GM19328 (cell line): ENCODE measurements around the gene SVOPL.
"Not testable (repeated sequence)": the region's sequence is repeated elsewhere in the genome, so short reads cannot be mapped to it uniquely, and the experiment has no call there.

Experiments used
- ATAC-seq: cut with Tn5 transposase; IDR thresholded peaks from one replicate; pipeline ENCODE4 v1.9.1; 2021; ENCODE audit warnings: mild to moderate bottlenecking, moderate library complexity; ENCODE audit not compliant: unreplicated experiment

The SVOPL gene, protein sequence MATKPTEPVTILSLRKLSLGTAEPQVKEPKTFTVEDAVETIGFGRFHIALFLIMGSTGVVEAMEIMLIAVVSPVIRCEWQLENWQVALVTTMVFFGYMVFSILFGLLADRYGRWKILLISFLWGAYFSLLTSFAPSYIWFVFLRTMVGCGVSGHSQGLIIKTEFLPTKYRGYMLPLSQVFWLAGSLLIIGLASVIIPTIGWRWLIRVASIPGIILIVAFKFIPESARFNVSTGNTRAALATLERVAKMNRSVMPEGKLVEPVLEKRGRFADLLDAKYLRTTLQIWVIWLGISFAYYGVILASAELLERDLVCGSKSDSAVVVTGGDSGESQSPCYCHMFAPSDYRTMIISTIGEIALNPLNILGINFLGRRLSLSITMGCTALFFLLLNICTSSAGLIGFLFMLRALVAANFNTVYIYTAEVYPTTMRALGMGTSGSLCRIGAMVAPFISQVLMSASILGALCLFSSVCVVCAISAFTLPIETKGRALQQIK

DNA sequence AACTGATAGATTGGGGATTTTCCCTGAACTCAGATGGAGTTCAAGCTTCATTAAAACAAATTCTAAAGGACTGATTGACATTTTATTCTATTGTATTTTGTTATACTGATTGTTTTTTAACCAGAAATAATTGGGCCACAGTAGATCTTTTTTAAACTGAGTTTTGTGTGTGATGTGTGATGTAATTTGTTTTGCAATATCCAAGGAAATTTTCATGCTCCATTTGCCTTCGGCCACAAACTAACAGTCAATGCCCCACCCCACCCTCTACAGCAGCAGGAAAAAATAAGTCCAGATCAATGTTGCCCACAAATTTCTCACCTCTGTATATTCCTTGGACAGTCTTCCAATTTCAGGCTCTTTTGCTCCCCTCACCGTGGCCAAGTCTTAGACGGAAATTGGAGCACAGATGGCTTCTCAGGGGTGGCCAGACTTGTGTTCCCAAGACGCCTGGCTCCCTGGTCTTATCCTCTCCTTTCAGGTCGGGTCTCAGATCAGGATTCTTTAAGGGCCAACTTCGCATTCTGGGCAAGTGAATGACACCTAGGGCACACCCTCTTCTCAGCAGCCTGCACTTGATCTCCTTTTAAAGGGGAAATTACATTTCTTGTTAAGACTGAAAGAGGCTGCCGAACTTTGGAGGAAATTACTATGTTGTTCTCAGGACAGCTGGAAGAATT is at the start of gene SVOPL:
SVOPL (minus strand) TSS at position 506 of the 680 bp plus-strand sequence. CDS start 22,317 bp downstream, outside the sequence.
- no peak for ATAC-seq

DNA sequence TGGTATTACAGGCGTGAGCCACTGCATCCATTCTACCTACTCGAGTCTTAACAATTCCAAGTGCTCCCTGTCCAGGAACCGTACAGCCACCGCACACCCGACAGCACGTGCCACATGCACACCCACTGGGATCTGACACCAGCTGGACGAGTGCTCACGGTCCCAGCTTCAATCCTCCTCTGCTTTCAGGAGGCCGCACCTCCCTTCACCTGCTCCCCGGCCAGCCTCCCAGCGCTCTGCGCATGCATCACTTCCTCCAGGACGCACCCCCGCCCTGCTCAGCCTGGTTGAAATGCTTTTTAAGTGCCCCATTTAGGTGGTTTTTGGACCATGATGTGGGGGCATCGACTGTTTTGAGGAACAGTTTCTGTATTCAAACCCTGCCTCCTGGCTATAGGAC is 49.3 kb upstream of the SVOPL start:
- no peak for ATAC-seq

DNA sequence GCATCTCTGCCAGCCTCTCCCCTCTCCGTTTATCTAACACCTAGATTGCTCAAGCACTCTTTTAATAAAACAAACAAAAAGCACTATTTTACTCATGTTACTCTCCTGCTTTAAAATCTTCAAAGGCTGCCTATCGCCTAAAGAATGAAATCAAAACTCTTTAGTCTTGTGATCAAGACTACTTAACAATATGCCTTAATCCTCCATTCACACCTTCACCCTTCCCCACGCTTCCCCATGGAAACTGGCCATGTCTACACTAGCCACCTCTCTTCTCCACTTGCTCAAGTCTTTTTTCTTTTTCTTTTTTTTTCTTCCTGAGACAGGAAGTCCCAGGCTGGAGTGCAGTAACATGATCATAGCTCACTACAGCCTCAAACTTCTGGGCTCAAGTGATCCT is 48.8 kb upstream of the SVOPL start:
- no peak for ATAC-seq

DNA sequence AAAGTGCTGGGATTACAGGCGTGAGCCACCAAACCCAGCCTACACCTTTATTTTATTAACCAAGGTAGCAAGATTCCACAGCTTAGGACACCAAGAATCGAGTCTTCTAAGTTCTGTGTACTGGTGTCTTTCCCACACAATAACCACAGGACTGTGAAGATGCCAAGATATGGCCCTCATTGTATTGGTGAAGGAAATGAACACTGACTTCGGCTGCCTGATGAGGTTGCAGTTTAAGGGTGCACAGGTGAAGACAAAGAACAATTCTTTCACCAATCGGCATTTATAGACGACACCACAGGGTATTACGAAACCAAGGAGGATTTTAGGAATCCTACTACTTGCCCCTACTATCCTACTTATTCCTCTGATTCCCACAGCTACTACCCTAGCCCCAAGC is 47.5 kb upstream of the SVOPL start:
- ATAC-seq = no peak

DNA sequence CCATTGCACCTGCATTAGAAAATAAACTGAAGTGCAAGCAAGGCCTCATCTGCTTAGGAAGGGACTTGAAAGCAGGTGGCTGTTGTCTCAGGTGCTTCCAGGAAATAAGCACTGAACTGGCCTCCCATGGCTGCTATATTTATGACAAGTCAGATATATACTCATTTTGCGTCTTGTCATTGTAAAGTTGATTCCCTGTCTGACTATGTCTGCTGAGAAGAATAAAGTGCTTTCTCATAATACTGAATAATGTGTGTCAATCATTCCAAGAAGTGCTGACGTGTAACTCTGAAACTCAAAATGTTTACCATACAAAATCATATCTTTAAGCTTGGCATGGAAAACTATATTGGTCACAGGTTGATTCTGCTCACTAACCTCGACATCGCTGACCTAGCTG is 44.9 kb upstream of the SVOPL start:
- ATAC-seq = no peak

DNA sequence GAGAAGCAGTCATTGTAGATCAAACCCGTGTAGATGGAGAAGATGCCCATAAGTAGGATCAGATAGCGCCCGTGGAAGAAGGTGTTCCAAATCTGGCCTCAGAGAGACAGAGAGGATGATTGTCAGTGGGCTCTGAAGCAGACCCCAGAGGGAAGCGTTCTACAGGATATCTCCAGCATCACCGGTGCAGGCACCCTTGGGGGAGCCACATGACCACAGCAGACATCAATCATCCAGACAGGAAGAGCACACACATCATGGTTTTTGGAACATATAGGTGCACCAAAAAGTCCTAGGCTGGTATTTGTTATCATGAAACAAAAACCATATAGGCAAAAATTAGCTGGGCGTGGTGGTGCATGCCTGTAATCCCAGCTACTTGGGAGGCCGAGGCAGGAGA is 44.0 kb upstream of the SVOPL start:
- ATAC-seq = no peak

DNA sequence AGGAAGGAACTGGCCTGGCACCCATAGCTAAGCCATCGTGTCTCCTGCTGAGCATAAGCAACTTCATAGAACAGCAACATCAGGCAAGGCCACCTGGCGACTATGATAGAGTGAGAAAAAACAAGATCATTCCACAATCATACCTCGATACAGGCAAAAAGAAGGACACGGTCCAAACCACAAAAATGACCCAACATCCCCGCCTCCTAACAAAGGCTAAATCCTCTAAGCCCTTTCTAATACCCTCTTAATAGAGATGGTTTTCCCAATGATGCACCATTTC is 40.2 kb upstream of the SVOPL start:
- ATAC-seq = no peak

DNA sequence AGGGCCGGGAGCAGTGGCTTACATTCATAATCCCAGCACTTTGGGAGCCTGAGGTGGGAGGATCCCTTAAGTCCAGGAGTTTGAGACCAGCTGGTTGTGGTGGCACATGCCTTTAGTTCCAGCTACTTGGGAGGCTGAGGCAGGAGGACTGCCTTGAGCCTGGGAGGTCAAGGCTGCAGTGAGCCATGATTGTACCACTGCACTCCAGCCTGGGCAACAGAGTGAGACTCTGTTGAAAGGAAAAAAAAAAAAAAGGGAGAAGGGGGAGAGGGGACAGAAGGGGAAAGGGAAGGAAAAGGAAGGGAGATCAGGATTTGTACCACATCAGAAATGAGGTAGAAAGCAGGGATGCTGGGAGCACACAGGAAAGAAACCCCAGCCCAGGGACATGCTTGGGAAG is 38.7 kb upstream of the SVOPL start:
- ATAC-seq = no peak

DNA sequence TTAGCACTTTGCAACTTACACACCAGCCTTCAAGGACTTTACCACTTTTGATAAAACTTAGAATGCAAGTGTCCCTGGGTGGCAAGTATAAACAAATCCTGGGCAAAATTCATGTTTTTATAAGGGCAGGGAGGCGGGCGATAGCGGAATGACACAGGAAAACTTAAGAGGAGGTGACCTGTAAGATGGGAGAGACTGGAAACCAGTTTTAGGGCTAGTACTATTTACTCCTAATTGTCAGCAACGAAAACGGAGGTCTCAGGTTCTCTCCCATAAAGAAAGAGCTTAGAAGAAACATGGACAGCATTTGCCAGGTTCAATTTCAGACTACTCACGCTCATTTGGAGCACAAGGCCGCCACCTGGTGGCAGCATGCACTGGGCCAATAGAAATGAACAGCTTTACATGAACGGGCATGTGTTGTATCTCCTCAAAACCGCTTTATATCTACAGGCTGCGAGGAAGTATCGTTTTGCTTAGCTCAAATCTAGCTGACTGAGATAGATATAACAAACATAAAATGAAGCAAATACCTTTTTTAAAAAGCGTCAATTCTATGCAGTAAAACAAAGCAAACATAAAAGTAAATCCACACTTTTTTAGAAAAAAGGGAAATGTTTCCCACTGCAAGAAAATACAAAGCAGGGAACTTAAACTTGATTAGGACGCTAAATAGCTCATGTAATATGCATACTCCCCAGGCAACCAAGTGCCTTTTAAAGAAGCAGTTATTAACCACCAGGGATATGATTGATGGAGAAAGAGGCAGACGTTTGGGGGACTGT is 37.6 kb upstream of the SVOPL start:
- peak; percentile 89 for ATAC-seq

DNA sequence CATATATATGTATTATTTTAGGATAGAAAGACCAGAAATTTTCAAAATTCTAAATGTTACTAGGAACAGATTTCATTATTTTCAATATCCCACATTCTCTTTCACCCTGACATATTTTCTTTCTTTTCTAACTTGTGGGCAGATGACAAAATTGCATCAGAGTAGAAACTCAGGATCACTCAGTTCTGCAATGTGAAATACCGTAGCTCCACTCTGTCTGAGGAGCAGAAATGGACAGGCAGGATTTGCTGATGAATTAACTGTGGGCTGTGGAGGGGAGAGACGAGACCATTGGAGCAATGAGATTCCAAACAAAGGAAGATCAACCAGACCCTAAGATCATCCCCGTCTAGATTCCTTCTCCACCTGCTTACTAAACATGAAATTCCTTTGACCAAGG is 37.0 kb upstream of the SVOPL start:
- no peak for ATAC-seq

DNA sequence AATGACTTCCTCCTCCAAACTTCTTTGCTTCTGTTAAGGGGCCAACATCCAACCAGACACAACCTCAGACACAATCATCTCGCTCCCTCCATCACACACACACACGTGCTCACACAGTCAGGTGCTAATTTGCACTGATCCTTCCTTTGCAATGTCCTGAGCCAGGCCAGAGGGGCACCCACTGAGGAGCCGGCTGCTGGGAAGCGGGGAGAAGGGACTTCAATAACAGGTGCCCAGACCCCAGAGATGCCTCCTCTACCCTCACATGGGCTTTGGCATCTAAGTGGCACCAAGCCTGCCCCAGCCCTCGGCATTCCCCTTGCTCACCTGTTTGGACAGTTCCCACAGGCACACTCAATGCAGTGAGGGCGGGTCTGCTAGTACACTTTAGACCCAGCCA is 34.2 kb upstream of the SVOPL start:
- ATAC-seq = no peak

DNA sequence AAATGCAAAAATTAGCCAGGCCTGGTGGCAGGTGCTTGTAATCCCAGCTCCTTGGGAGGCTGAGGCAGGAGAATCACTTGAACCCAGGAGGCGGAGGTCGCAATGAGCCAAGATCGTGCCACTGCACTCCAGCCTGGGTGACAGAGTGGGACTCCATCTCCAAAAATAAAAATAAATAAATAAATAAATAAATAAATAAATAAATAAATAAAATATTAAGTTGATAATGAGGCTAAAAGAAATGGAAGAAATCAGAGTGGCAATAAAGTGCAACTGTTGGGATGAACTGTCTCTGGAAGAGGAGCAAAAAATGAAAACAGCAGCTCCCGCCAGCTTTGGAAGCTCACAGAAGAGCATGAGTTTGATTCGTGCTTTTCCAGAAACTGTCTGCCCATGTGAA is 30.6 kb upstream of the SVOPL start:
- not testable (repeated sequence) for ATAC-seq

DNA sequence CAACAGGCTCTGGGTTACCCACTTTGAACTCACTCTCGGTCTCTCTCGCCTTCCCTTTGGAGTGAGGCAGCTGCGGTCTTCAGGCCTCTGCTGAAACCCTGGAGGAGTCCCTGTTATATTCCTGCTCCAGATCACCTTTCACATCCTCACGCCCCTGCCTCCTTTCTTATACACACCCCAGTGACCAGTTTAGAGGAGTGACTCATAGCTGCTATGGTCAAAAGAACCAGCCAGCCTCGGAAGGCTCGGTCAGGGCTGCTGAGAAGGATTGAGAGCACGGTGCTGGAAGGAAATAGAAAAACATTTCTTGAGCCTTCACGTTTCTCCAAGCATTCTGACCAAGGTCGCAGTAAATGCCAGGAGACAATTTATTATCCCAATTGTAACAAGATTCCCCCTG is 28.3 kb upstream of the SVOPL start:
- no peak for ATAC-seq

DNA sequence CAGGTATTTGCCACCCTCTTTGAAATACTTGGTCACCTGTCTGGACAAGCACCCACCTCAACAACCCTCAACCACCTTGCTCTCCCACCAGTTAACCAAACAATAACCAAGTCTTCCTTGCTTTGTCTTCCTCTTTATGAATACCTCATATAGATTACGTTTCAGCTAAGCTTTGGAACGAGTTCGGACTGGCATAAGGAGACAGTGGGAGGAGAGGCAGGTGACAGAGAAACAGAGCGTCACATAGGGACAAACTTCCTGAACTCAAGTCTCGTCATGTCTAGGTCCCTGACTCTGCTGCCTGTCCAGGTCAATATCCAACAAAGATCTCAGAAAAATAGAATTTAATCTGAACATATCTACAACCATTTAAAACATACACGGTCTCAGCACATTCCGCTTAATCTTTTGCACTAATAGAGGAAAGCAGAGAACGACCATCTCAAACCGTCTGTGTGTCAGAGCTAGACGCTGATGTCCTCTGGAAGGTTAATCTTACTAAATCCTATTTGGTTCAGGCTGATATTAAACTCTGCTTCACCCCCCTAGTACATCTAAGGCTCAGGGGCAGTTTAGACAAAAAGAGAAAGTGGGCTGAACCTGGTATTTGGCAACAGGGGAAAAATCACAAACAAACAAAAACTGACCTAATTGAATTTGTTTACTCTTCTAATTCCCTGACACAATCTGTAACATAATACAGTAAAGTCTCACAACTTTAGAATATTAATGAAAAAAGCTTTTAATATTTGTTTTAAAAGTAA is 26.4 kb upstream of the SVOPL start:
- ATAC-seq = no peak

DNA sequence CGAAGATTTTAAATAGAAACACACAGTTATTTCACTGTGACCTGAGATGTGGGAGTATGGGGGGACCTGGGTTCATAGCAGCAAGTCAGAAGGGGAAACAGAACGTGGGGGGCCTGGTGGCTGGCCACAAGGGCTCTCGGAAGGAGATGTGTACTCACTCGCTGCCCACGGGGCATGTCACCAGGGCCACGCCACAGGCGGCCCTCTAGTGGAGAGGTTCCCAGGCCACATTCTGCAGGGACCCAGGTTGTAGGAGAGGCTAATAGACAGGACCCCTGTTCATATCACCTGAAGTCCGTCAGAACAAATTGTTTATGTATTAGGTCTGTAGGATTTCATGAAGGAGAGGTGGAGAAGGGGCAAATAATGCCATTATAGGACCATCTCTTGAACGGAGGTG is 25.1 kb upstream of the SVOPL start:
- no peak for ATAC-seq

DNA sequence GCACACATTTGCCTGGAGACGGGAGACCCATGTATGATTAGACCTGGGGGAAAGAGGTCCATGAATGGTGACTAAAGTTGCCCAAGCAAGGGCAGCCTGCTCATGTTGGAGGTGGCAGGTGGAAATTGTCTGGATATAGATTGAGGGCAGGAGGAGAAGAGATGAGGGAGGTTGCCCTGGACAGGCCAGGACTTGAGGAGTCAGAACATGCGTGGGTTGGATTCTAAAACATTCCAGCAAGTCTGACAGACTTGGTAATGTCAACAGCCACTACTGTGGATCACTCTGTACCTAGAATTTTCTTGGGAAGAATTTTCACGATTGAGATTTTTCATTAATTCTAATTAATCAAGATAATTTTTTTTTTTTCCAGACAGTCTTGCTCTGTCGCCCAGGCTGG is 19.1 kb upstream of the SVOPL start:
- ATAC-seq = no peak

DNA sequence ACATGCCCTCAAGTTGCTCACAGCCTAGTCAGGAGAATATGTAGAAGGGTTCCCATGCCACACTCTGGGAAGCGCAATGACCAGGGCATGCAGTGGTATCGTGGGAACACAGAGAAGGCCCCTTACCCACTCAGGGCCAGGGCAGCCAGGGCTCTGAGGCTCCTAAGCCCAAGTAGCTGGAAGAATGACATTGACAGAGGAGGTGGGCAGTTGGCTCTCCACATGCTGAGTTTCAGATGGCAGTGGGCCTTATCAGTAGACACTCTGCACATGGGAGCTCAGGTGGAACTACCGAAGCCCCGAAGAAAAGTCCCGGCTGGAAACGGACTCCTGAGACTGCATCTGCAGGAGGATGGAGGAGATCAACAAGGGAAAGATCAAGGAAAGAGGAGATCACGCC is 15.7 kb upstream of the SVOPL start:
- ATAC-seq = no peak

DNA sequence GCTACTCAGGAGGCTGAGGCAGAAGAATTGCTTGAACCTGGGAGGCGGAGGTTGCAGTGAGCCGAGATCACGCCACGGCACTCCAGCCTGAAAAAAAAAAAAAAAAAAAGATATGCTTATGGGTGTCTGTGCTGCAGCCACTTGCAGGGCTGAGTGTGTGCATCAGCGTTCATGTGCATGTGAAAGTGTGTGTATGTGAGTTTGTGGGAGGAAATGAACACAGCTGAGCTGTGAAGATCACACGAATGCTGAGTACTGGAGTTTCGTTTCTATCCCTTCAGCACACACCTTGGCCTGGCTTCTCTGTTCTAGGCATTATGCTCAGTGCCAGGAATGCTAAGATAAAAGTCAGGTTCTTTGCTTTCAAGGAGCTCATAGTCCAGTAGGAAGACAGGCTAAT is 12.0 kb upstream of the SVOPL start:
- ATAC-seq = no peak

DNA sequence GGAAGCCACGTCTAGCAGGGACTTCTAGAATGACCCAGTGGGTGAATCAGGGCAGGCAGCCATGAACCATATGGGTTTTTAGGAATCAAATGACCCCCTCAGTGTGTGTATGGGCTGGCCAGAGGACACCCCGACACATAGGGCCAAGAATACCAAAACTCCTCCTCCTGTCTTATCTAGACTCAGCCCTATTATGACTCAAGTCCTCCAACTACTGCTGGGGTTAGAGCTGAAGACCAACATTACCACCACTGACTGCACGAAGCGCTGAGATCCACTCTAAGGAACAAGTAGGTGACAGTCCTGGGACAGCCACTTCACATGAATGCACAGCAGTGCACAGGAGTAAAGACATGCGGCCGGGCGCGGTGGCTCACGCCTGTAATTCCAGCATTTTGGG is 11.5 kb upstream of the SVOPL start:
- no peak for ATAC-seq

DNA sequence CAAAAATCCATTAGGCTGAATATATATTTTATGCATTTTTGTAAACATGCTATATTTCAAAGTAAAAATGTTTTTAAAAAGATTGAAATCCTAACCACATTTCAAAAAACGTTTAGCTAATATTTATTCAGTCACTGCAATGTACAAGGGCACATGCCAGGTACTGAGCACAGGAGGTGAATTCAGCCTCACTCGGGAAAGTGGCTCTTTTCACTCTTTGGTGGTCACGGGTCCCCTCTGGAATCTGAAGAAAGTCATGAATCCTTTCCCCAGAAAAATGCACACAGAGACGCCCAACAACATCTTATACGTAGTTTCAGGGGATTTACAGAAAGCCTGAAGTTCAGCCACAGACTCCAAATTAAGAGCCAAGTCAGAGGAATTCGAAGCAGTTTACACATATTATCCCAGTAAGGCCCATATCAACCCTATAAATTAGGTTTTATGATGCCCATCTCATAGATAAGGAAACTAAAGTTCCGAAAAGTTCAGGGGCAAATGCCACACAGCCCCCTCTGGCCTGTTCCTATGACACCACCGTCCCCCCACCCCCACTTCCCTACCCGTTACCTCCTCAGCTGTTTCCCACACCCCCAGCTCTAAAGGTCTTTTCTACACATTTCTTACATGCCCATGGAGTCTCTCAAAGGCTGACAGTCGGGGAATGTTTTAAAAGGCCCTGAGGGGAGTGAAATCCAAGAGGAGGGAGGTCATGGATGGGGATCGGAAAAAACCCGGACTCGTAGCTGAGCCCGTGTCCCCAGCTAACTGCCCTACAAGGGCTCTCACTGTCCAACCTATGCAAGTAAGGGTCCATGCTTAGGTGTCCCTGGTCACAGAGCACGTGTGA is 9.6 kb upstream of the SVOPL start:
- no peak for ATAC-seq
